Activated gamma-delta T cell treated with anti-CD3 and anti-CD28 coated beads, Interleukin-2, amount 50 U/mL, for 16 hours (primary cell): ENCODE data around the gene TMEM89.

Experiments
- DNase-seq: peaks from one replicate; pipeline ENCODE4 v3.0.0-alpha.2; 2020; ENCODE audit warnings: low read depth

TMEM89 gene

DNA sequence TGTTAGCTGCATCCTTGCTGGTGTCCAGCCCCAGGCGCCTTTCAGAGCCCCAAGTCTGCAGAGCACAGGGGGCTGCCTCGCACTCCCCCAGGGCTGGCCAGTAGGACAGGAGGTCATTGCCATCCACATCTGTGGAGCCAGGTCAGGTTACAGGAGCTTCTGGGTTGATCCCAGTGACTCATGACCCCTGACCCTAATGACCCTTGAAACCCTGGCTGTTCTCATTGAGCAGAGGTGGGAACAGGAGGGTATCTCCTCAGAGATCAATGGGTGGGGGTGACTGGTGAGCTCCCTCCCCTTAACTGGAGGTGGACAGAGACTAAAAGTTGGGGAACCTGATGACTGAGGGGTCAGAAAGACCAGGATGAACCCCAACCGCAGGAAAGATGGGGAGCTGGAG lies 19.8 kb upstream of the TMEM89 start:
- DNase-seq = no peak

DNA sequence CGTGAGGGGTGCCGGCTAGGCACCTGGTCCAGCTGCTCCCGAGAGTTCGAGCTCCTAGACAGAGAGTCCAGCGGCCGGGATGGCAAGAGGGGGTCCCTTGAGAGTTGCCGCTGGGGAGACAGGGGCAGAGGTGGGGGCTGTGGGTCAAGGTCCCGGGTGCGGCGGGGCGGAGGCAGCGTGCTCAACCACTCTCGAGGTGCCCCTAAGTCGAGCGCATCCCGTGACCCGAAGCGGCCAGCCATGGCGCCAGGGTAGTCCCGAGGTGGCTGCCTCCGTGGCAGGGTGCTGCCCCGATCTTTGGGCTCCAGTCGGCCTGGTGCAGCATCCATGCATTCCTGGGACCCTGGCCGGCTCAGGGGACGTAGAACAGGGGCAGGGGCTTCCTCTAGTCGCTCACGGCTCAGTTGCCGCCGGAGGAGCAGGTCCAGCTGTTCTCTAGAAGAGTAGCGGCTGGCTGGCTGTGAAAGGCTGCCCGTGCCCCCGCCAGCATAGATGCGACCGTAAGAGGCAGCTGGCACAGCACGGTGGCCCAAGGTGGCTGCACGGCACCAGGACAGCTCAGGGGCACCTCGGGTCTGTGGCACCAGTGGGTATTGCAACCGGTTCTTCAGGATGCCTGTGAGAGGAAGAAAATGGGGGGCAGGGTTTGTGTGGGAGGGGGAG lies 18.5 kb upstream of the TMEM89 start:
- no peak for DNase-seq

- no peak for DNase-seq
Measured at GRCh38 chr3:48637305-48637704, 15.7 kb upstream of the TMEM89 start.

- no peak for DNase-seq
Measured at GRCh38 chr3:48636149-48636655, 14.6 kb upstream of the TMEM89 start.

GRCh38 chr3:48635222-48636021 lies 13.9 kb upstream of the TMEM89 start, which contains the start of gene SLC26A6:
Gene SLC26A6, minus strand, starts transcription at chr3:48635461. Its CDS starts 68 bp downstream, at chr3:48635393.
- peak; percentile 89 for DNase-seq

GRCh38 chr3:48634661-48635221 lies 13.2 kb upstream of the TMEM89 start:
- DNase-seq = peak; percentile 28

DNA sequence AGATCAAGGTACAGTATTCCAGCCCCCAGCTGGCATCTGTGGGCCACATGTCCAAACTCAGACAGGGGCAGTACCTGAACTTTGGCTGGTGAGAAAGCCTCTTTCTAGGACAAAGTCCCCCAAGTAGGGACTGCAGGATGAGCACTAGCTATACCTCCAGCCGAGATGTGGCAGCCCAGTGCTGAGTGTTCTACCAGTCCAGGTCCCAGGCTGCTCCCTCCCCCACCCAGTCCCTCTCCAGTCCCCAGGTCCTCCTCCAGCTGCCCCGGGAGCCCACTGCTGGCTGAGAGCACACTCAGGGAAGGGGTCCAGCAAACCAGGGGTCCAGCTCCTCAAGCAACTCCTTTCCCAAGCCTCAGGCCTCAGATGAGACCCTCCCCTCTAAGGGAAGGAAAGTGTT lies 12.2 kb upstream of the TMEM89 start:
- no peak for DNase-seq

- no peak for DNase-seq
Measured at GRCh38 chr3:48633256-48633655, 11.7 kb upstream of the TMEM89 start.

DNA sequence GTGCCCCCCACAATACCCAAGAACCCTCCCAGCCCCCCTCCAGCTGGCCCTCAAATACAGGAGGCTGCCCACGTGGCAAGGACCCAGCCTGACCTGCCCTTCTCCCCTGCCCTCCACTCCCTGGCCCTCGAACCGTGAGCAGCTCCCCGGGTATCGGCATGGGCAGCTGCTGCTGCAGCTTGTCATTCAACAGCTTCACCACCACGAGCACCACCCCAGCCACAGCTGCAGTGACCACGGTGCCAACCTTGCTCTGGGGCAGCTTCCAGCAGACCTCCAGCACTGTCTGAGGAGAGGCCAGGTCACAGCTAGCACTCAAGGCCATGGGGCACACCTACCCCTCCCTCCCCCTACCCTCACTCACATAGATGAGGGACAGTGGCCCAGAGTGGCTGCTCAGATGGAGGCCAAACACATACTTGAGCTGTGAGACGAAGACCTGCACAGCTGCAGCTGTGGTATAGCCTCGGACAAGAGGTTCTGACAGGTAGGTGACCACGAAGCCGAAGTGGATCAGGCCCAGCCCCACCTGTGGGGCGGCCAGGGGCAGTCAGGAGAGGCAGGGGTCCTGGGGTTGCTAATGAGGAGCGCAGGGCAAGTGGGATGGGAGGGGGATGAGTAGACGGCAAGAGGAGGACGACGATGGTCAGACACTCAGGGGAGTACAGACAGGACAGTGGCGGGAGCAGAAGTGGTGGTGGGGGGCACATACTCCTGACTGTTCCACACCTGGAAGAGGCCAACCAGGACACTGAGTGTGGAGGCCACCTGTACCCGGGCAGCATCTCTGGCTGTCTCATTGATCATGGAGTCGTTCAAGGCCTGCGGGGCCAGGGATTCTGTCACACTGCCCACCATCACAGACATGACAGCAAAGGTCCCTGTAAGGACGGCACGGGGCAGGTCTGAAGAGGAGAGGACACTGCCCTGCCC lies 10.2 kb upstream of the TMEM89 start:
- no peak for DNase-seq

- no peak for DNase-seq
Measured at GRCh38 chr3:48630833-48631232, 9.3 kb upstream of the TMEM89 start.

- DNase-seq = no peak
Measured at GRCh38 chr3:48630407-48630806, 8.8 kb upstream of the TMEM89 start.

GRCh38 chr3:48629894-48630293 lies 8.3 kb upstream of the TMEM89 start:
- no peak for DNase-seq

DNA sequence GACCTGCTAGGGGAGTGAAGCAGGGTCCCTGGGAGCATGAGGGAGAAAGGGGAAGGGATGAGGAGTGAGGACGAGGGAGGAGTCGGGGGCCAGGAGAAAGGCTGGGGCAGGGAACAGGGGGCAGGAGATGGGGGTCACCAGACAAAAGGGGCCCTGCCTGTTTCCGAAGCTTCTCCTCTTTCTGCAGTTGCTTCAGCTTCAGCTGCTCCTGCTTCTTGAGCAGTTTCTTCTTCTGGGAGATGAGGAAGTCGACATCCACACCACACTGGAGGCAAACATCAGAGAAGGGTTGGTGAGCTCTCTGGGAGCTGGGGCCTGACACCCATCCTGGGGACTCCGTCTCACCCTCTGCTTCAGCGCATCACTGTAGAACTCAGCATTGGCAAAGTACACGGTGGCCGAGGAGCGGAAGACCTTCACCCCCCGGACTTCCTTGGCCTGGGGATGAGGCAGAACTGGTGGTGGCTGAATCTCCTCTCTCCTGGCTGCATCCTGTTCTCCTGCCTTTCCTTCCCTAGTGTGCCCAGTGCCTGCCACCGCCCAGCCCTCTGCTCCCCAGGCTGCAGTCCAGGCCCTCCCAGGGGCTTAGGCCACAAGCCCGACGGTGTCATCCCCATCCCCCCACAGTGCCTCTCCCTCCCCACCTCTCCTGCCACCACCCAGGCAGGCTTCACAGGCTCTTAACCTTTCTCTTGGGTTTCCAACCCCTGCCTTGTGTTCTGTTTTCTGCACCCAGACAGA lies 6.9 kb upstream of the TMEM89 start:
- DNase-seq = no peak

DNA sequence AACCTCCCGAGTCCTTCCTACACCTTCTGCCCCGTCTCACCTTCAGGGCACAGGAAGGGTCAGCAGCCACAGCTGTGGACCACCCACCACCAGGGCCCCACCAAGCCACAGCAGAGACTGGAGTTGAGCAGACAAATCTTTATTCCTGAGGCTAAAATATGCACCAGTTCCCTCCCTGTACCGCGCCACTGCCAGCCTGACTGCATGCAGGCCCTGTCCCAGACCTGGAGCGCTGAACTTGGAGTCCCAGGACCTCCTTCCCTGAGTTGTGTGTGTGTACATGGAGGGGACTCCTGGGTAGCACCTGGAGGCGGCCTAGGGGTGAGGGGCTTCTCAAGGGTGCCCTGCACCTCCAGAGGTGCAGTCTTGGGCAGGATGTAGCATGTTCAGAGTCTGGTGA lies 4.0 kb upstream of the TMEM89 start:
- DNase-seq = no peak

GRCh38 chr3:48624767-48625166 lies 3.2 kb upstream of the TMEM89 start:
- no peak for DNase-seq

DNA sequence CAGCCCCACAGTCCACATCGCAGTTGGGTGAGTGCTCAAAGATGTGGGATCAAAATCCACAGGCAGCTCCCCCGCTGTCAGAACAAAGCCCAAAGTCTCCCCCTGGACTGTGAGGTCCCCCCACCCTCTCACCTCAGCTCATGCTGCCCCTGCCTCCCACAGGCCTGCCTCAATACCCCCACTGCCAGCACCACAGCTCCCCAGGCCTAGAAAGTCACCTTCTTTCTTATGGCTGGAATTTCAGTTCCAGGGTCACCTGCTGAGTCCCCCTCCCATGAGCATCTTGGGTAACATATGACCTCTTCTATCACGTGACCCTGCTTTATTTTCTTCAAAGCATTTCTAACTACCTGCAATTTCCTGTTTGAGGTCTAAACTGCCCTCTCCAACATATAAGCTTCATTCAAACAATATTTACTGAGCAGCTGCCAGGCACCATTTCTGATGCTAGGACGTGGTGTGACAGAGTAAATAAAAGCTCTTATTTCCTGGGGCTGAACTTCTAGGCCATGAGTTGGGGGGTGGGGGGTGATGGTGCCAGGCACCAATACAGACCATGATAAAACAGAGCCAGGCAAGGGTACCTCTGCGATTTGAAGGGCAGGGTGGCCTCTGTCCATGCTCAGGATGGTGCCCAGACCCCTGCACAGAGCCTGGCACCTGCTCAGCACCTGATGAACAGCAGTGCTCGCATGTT lies 2.4 kb upstream of the TMEM89 start:
- DNase-seq = no peak

DNA sequence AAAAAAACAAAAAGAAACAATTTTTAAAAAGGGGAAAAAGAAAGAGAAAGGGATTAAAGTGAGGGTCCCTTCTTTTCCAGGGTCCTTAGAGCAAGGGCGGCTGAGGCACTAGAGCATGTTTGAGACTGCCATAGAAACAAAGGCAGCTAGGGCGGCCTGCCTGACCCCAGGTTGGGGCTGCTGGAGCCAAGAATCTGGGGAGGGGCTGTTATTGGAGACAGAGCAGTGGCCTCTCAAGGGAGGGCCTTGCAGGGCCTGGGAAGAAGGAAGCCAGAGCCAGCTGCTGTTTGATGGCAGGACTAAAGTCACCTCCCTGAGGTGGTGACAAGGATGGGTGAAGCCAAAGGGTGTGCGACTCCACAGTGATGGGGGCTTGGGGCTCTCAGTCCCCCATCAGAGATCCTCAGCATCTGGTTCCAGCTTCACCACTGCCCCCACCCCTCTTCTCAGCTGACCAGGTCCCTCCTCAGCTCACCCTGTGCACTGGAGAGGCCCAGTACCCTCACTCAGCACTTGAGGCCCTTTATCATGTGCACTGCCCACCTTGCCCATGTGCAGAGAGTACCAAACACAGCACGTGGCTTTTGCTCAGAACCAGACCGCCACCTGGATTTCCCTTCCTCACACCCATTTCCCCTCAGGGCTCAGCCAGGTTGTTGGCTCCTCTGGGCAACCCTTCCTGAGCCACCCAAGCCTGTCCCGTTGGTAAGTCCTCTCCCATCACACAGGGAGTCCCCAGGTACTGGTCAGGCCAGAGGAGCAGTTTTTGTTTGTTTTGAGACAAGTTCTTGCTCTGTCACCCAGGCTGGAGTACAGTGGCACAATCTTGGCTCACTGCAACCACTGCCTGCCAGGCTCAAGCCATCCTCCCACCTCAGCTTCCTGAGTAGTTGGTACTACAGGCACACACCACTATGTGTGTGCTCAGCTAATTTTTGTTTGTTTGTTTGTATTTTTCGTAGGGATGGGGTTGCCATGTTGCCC lies 1.7 kb downstream of the TMEM89 start:
- no peak for DNase-seq

- no peak for DNase-seq
Measured at GRCh38 chr3:48617559-48617958, 4.0 kb downstream of the TMEM89 start.

- DNase-seq = no peak
Measured at GRCh38 chr3:48614044-48614443, 7.5 kb downstream of the TMEM89 start.
